ENCODE data around the gene GTPBP1. TPM values are rescaled to one million over a fixed set of nuclear protein-coding genes. Genes with fewer than 3 reads are reported as not detected.

GTPBP1 gene
- total RNA-seq, 1 donor from 2014 or later, result 49.8 TPM

GRCh38 chr22:38727123-38727522 lies 21.4 kb downstream of the GTPBP1 start:
- DNase-seq (ENCODE audit: low read depth) (no peak), FAIRE-seq (no peak)
- no peaks in the 10 kb centered on the region for H3K4me1 ChIP-seq (ENCODE audit: insufficient read depth, low read length)
- no peak overlapping the region for H3K27ac Mint-ChIP-seq (ENCODE audit: unreplicated experiment)
- H3K36me3 ChIP-seq (ENCODE audit: insufficient read depth, low read length), result peaks cover 57% of the 10 kb centered on the region
- H3K27me3 ChIP-seq (ENCODE audit: insufficient read depth, low read length), result no peaks in the 10 kb centered on the region
- no peaks in the 10 kb centered on the region for H3K27me3 Mint-ChIP-seq (ENCODE audit: low read depth, unreplicated experiment)
- H2AFZ ChIP-seq (ENCODE audit: low read depth, low read length), result no peak overlapping the region
- H3K9ac ChIP-seq (ENCODE audit: low read length), result no peak overlapping the region
- no peak overlapping the region for H3K4me3 Mint-ChIP-seq (ENCODE audit: unreplicated experiment)
- no peak overlapping the region for H3K4me3 ChIP-seq (ENCODE audit: insufficient read depth, low read depth, low read length)
- no peak overlapping the region for H3K27ac ChIP-seq (ENCODE audit: low read depth, low read length)
- no peaks in the 10 kb centered on the region for H3K9me3 Mint-ChIP-seq (ENCODE audit: unreplicated experiment)
- H3K79me2 ChIP-seq (ENCODE audit: insufficient read depth, low read length), result no peaks in the 10 kb centered on the region
- TF ChIP-seq EZH2 (IDR thresholded peaks at IDR 0.05; ENCODE audit: insufficient read depth, low read length) (no peak), CTCF (IDR thresholded peaks at IDR 0.05; ENCODE audit: insufficient read depth, low read depth, low read length) (no peak)
- no peak overlapping the region for H3K4me2 ChIP-seq (ENCODE audit: low read length)
- H3K4me1 Mint-ChIP-seq (ENCODE audit: low read depth, unreplicated experiment), result no peaks in the 10 kb centered on the region
- H3K9me3 ChIP-seq (ENCODE audit: insufficient read depth, low read depth, low read length), result no peaks in the 10 kb centered on the region
- peaks cover 30% of the 10 kb centered on the region for H4K20me1 ChIP-seq (ENCODE audit: insufficient read depth, low read length)
- H3K36me3 Mint-ChIP-seq (ENCODE audit: low read depth, unreplicated experiment), result peaks cover 43% of the 10 kb centered on the region

GRCh38 chr22:38727530-38728451 lies 22.0 kb downstream of the GTPBP1 start:
- Histone ChIP-seq H4K20me1 (ENCODE audit: insufficient read depth, low read length) (peaks cover 33% of the 10 kb centered on the region), H2AFZ (ENCODE audit: low read depth, low read length) (no peak overlapping the region), H3K27ac (ENCODE audit: low read depth, low read length) (no peak overlapping the region), H3K9me3 (ENCODE audit: insufficient read depth, low read depth, low read length) (no peaks in the 10 kb centered on the region), H3K4me1 (ENCODE audit: insufficient read depth, low read length) (no peaks in the 10 kb centered on the region), H3K36me3 (ENCODE audit: insufficient read depth, low read length) (peaks cover 51% of the 10 kb centered on the region), H3K79me2 (ENCODE audit: insufficient read depth, low read length) (no peaks in the 10 kb centered on the region), H3K4me3 (ENCODE audit: insufficient read depth, low read depth, low read length) (no peak overlapping the region), H3K9ac (ENCODE audit: low read length) (no peak overlapping the region), H3K27me3 (ENCODE audit: insufficient read depth, low read length) (no peaks in the 10 kb centered on the region), H3K4me2 (ENCODE audit: low read length) (no peak overlapping the region)
- TF ChIP-seq EZH2 (IDR thresholded peaks at IDR 0.05; ENCODE audit: insufficient read depth, low read length) (no peak), CTCF (IDR thresholded peaks at IDR 0.05; ENCODE audit: insufficient read depth, low read depth, low read length) (no peak)
- H3K27ac Mint-ChIP-seq (ENCODE audit: unreplicated experiment), result no peak overlapping the region
- no peaks in the 10 kb centered on the region for H3K4me1 Mint-ChIP-seq (ENCODE audit: low read depth, unreplicated experiment)
- DNase-seq (ENCODE audit: low read depth) (no peak), FAIRE-seq (no peak)
- no peak overlapping the region for H3K4me3 Mint-ChIP-seq (ENCODE audit: unreplicated experiment)
- peaks cover 40% of the 10 kb centered on the region for H3K36me3 Mint-ChIP-seq (ENCODE audit: low read depth, unreplicated experiment)
- no peaks in the 10 kb centered on the region for H3K9me3 Mint-ChIP-seq (ENCODE audit: unreplicated experiment)
- no peaks in the 10 kb centered on the region for H3K27me3 Mint-ChIP-seq (ENCODE audit: low read depth, unreplicated experiment)
